Astrocyte (in vitro differentiated cells and primary cell): Measurements from ENCODE around the gene GSK3B.

Experiments used
- CTCF ChIP-seq: IDR thresholded peaks from 2 replicates; pipeline ENCODE4 v1.5.1; 2011; ENCODE audit warnings: low read depth, mild to moderate bottlenecking, inconsistent platforms, low read length, moderate library complexity; ENCODE audit not compliant: insufficient read depth
- EZH2 ChIP-seq: IDR thresholded peaks from 2 replicates; pipeline ENCODE4 v1.6.1; 2012; ENCODE audit warnings: mild to moderate bottlenecking, low read length, inconsistent platforms; ENCODE audit not compliant: insufficient read depth

GRCh38 chr3:119862616-119863015 is 231.6 kb downstream of the GSK3B start:
- TF ChIP-seq CTCF (no peak), EZH2 (no peak)
